Thymus (tissue), 11 donors: ENCODE data around the gene HIVEP3. TPM values are rescaled to one million over a fixed set of nuclear protein-coding genes. Genes with fewer than 3 reads are reported as not detected.
A peak's percentile ranks its signal among the peaks of the same experiment; 100 is the strongest.

Source experiments
- DNase-seq, 9 donors: peaks; one replicate each; pipeline ENCODE4 v3.0.0-alpha.2; 2013; ENCODE audit warnings: low spot score in 9 of 9, low read depth in 6 of 9, missing footprints in 1 of 9
- H3K27ac ChIP-seq, 2 donors: one replicate each; pipeline ENCODE4 v1.5.1; 2013; ENCODE audit warnings: control low read depth in 1 of 2, low read depth in 1 of 2, low read length in 1 of 2, mild to moderate bottlenecking in 1 of 2, moderate library complexity in 1 of 2
- H3K27me3 ChIP-seq, 2 donors: one replicate each; pipeline ENCODE4 v1.5.1; 2013; ENCODE audit warnings: low read length in 1 of 2; ENCODE audit not compliant: control insufficient read depth in 2 of 2, insufficient read depth in 1 of 2
- H3K36me3 ChIP-seq, 2 donors: one replicate each; pipeline ENCODE4 v1.5.1; 2013; ENCODE audit warnings: low read length in 1 of 2, mild to moderate bottlenecking in 1 of 2, moderate library complexity in 1 of 2; ENCODE audit not compliant: control insufficient read depth in 2 of 2, insufficient read depth in 2 of 2
- H3K4me1 ChIP-seq, 2 donors: one replicate each; pipeline ENCODE4 v1.5.1; 2013; ENCODE audit warnings: low read length in 2 of 2; ENCODE audit not compliant: control insufficient read depth in 2 of 2, insufficient read depth in 2 of 2
- H3K4me3 ChIP-seq, 2 donors: one replicate each; pipeline ENCODE4 v1.5.1; 2013; ENCODE audit warnings: low read length in 2 of 2, control low read depth in 1 of 2, mild to moderate bottlenecking in 1 of 2
- H3K9me3 ChIP-seq, 2 donors: one replicate each; pipeline ENCODE4 v1.5.1; 2013; ENCODE audit warnings: low read length in 1 of 2, mild to moderate bottlenecking in 1 of 2; ENCODE audit not compliant: control insufficient read depth in 2 of 2, insufficient read depth in 1 of 2
- WGBS: extraction: QIAGEN DNeasy Blood & Tissue Kit; methylation state at CpG from one replicate; pipeline ENCODE4 v1.1.7; 2013; 5-methylcytosine and 5-hydroxymethylcytosine counted together
- polyA plus RNA-seq: library from polyadenylated mRNA; stranded (reverse); fragments of 200-250 nt; gene quantifications from one replicate; pipeline ENCODE4 v1.2.3, GENCODE V29; 2013
- total RNA-seq: library from RNA; stranded (reverse); fragments of 120-200 nt; gene quantifications from one replicate; pipeline ENCODE4 v1.2.4, GENCODE V29; 2013
- donor health status: healthy.

The HIVEP3 gene
- total and polyA plus RNA-seq, 2 donors, result 6.7 to 12.1 TPM

- Histone ChIP-seq H3K27me3 (no peaks in the 10 kb centered on the region), H3K36me3 (peaks cover 41 to 58% of the 10 kb centered on the region in 2 donors), H3K27ac (no peak overlapping the region), H3K9me3 (peaks cover 0 to 4% of the 10 kb centered on the region in 2 donors), H3K4me3 (no peak overlapping the region), H3K4me1 (no peaks in the 10 kb centered on the region)
- DNase-seq, result no peak
- 93% methylated on average over 9 of the region's 9 CpGs for WGBS
Observed at GRCh38 chr1:41523949-41524675, 394.6 kb downstream of the HIVEP3 start.

DNA sequence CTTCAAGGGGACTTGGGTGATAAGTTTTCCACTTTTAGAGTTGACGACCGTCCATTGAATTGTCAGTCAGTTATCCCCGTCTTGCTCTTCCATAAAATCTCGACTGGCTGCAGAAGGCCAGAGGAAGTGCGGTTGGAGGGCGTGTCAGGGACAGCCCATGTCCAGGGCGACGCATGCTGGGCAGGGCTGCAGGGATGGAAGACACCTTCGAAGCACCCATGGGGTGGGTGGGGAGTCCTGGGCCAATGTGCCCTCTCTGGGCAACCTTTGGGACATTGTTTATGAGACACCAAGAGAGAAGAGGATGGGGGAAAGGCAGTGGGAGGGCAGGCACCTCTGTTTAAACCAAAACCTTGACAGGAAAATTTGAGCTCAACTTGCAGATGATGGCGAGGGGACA lies 395.7 kb downstream of the HIVEP3 start:
- H3K4me1 ChIP-seq, result no peaks in the 10 kb centered on the region
- H3K27ac ChIP-seq, result no peak overlapping the region
- DNase-seq, result no peak
- no peak overlapping the region for H3K4me3 ChIP-seq
- peaks cover 0 to 4% of the 10 kb centered on the region in 2 donors for H3K9me3 ChIP-seq
- peaks cover 46 to 58% of the 10 kb centered on the region in 2 donors for H3K36me3 ChIP-seq
- WGBS, result 89% methylated on average over 10 of the region's 10 CpGs
- no peaks in the 10 kb centered on the region for H3K27me3 ChIP-seq

GRCh38 chr1:41521766-41522165 lies 397.0 kb downstream of the HIVEP3 start:
- Histone ChIP-seq H3K36me3 (peaks cover 52 to 66% of the 10 kb centered on the region in 2 donors), H3K4me1 (no peaks in the 10 kb centered on the region), H3K27ac (no peak overlapping the region), H3K9me3 (peaks cover 0 to 4% of the 10 kb centered on the region in 2 donors), H3K27me3 (no peaks in the 10 kb centered on the region), H3K4me3 (no peak overlapping the region)
- WGBS, result 95% methylated on average over 12 of the region's 12 CpGs
- no peak for DNase-seq

DNA sequence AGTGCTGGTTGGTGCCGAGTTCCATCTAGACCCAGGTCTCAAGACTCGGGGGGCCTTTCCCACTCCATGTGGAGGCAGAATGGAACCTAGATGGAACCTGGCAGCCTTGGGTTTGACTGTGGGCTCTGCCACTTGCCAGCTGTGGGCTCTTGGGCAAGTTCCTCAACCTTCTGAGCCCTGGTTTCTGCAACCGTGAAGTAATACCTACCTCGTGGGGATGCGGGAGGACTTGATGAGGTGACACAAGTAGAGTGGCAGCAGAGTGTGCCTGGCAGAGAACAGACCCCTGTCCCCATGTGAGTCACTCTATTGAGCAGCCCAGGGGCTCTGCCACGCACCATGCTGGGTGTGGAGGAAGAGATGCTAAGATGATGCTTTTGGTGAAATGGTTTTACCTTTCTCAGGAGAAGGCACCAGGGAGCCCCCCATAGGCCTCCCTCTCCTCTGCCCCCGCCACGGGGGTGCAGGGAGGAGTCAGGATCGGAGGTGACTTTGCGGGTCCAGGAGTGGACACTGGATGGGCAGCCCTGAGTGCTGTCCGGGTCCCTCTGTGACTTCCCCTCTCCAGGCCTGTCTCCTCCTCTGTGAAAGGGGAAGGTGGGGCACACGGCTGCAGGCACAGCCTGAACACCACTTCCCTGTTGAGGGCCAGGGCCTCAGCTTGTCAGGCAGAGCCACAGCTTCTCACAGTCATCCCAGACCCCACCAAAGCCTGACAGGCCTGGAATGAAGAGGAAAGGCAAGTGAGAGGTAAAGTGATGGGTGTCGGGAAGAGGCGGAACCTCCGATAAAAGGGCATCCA lies 397.6 kb downstream of the HIVEP3 start:
- no peak overlapping the region for H3K27ac ChIP-seq
- H3K4me1 ChIP-seq, result peaks cover 2 to 5% of the 10 kb centered on the region in 2 donors
- no peak overlapping the region for H3K4me3 ChIP-seq
- peaks cover 52 to 67% of the 10 kb centered on the region in 2 donors for H3K36me3 ChIP-seq
- H3K9me3 ChIP-seq, result peaks cover 0 to 4% of the 10 kb centered on the region in 2 donors
- DNase-seq, result no peak
- no peaks in the 10 kb centered on the region for H3K27me3 ChIP-seq
- 88% methylated on average over 15 of the region's 15 CpGs for WGBS

DNA sequence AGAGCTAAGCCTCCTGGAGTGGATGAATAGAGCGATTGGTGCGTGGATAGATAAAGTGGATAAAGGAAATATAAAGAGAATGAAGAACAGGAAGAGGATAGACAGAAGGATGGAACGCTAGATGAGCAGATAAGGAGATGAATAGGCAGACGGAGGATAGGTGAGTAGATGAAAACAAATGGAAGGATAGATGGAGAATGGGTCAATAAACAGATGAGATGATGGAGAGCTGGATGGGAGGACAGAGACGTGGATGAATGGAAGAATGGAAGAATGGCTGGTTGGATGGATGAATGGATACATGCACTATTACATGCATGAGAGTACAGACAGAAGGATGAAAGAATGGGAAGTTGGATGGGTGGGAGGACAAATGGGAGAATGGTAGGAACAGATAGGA lies 399.1 kb downstream of the HIVEP3 start:
- DNase-seq, result no peak
- Histone ChIP-seq H3K9me3 (no peaks in the 10 kb centered on the region), H3K27ac (no peak overlapping the region), H3K4me3 (no peak overlapping the region), H3K36me3 (peaks cover 42 to 68% of the 10 kb centered on the region in 2 donors), H3K27me3 (no peaks in the 10 kb centered on the region), H3K4me1 (peaks cover 2 to 5% of the 10 kb centered on the region in 2 donors)
- WGBS, result 76% methylated on average over 5 of the region's 5 CpGs

- Histone ChIP-seq H3K36me3 (peaks cover 35 to 71% of the 10 kb centered on the region in 2 donors), H3K4me3 (no peak overlapping the region), H3K9me3 (no peaks in the 10 kb centered on the region), H3K27me3 (no peaks in the 10 kb centered on the region), H3K27ac (no peak overlapping the region), H3K4me1 (peaks cover 2 to 5% of the 10 kb centered on the region in 2 donors)
- WGBS, result 93% methylated on average over 5 of the region's 5 CpGs
- DNase-seq, result no peak
Observed at GRCh38 chr1:41518471-41518870, 400.3 kb downstream of the HIVEP3 start.

DNA sequence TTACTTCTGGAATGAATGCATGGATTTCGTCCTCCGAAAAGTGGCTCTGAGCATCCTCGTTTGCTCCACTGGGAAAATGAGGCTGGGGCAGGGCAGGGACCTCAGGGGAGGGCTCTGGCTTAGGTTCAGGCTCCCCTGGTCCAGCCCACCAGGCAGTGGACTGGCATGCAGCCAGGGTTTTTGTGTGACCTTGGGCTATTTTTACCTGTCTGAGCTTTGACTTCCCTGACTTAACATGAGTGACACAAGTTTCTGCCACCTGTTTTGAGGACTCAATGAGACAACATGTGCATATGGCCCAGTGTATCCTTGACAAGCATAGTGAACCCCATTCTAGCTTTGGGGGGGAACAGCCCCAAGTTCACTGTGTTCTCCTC lies 401.7 kb downstream of the HIVEP3 start:
- H3K9me3 ChIP-seq, result no peaks in the 10 kb centered on the region
- H3K36me3 ChIP-seq, result peaks cover 41 to 72% of the 10 kb centered on the region in 2 donors
- H3K4me3 ChIP-seq, result no peak overlapping the region
- 89% methylated on average over 3 of the region's 3 CpGs for WGBS
- H3K27ac ChIP-seq, result no peak overlapping the region
- no peak for DNase-seq
- no peaks in the 10 kb centered on the region for H3K27me3 ChIP-seq
- H3K4me1 ChIP-seq, result peaks cover 2 to 5% of the 10 kb centered on the region in 2 donors

DNA sequence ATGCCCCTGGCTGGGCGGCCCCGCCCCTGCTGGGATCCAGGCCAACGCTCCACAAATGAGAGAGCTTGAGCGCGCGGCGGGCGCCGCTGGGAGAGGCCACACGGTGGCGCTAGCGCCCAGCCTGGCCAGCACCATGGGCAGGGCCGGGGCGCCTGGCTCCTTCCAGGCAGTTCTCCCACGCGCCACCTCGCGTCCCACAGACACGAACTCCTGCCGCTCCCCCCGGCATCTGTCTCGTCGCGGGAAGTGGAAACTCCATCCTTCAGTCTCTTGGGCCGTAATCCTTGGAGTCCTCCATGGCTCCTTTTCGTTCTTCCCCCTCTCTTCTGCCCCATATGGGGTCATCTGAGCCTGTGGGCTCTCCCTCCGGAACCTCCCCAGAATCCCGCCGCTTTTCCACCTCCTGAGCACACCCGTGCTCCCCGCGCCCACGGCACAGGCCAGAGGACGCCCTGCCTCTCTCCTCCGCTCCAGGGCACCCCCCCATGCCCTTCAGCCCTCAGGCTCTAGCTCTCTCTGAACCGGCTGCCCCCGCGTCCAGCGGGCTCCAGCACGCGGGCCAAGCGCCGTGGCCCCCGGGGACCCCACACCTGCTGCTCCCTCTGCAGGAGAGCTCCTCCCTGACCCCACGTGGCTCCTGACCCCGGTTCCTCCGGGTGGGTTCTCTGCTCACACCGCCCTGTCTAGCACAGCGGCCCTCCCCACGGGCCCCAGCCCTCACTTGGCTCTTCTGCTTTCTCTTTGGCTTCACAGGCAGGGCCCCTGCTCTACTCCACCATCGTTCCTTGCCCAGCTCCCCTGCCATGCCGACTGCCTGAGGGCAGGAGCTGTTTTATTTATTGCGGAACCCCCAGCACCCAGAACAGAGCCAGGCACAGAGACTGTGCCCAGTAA lies 402.3 kb downstream of the HIVEP3 start:
- peaks cover 2 to 5% of the 10 kb centered on the region in 2 donors for H3K4me1 ChIP-seq
- no peak overlapping the region for H3K27ac ChIP-seq
- no peak overlapping the region for H3K4me3 ChIP-seq
- DNase-seq, result peak; percentile 23 to 76 (median 54)
- peaks cover 40 to 72% of the 10 kb centered on the region in 2 donors for H3K36me3 ChIP-seq
- no peaks in the 10 kb centered on the region for H3K9me3 ChIP-seq
- H3K27me3 ChIP-seq, result no peaks in the 10 kb centered on the region
- WGBS, result 34% methylated on average over 53 of the region's 53 CpGs
